Measurements from ENCODE around the gene SNRNP40.

SNRNP40 gene

DNA sequence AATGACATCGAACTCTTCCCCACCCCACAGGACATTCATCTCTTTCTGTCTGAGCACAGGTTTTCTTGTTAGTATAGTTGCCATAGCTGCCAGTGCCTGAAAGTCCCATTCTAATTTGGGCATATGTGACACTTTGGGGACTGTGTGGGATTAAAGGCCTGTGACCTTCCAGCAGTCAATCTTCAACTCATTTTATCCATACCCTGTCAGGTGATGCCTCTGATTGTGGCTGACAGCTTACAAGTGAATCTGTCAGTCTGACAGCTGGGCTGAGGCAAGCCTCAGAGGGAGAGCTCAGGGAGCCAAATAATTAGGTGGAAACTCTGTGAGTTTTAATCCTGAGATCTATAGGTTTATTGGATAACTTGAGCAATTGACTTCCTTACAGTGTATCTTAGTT lies 29.9 kb upstream of the SNRNP40 start:
- no peak overlapping the region for H3K4me3 ChIP-seq (ENCODE audit: low read depth, low read length)
- no peak for DNase-seq (ENCODE audit: low read depth)
- TF ChIP-seq, protein P1, sequence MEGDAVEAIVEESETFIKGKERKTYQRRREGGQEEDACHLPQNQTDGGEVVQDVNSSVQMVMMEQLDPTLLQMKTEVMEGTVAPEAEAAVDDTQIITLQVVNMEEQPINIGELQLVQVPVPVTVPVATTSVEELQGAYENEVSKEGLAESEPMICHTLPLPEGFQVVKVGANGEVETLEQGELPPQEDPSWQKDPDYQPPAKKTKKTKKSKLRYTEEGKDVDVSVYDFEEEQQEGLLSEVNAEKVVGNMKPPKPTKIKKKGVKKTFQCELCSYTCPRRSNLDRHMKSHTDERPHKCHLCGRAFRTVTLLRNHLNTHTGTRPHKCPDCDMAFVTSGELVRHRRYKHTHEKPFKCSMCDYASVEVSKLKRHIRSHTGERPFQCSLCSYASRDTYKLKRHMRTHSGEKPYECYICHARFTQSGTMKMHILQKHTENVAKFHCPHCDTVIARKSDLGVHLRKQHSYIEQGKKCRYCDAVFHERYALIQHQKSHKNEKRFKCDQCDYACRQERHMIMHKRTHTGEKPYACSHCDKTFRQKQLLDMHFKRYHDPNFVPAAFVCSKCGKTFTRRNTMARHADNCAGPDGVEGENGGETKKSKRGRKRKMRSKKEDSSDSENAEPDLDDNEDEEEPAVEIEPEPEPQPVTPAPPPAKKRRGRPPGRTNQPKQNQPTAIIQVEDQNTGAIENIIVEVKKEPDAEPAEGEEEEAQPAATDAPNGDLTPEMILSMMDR (IDR thresholded peaks at IDR 0.05; ENCODE audit: control insufficient read depth, extremely low read depth, insufficient read depth): no peak

DNA sequence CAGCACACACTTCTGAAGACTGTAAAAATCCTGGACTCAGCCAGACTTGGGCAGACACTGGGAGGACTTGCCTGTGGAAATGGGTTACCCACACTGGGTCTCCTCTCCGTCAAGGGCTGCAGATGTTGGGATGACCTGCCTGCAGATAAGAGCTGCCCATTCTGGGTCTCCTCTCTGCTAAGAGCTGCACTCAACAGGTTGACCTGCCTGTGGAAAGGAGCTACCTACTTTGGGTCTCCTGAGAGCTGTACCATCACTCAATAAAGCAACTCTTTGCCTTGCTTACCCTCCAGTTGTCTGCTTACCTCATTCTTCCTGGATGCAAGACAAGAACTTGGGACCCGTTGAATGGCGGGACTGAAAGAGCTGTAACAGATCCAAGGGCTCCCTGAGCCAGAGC lies 28.4 kb upstream of the SNRNP40 start:
- H3K4me3 ChIP-seq (ENCODE audit: low read depth, low read length): no peak overlapping the region
- DNase-seq (ENCODE audit: low read depth): no peak
- TF ChIP-seq, protein P1 (IDR thresholded peaks at IDR 0.05; ENCODE audit: control insufficient read depth, extremely low read depth, insufficient read depth): no peak

DNA sequence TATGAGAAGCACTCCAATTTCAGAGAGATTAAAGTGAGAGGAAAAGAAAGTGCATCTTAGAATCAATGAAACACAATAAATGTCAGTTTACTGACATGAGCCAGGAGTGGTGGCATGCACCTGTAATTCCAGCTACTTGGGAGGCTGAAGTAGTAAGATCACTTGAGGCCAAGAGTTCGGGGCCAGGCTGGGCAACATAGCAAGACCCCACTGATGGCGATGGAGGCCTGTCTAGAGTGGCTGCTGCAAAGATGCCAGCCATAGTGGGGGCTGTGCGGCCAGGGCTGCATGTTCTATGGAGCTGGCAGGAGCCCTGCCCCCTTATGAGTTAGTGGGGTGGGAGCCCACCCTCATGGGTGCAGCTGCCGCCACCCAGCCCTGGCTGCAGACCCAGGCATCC lies 27.5 kb upstream of the SNRNP40 start:
- no peak overlapping the region for H3K4me3 ChIP-seq (ENCODE audit: low read depth, low read length)
- DNase-seq (ENCODE audit: low read depth): no peak
- TF ChIP-seq, protein P1 (IDR thresholded peaks at IDR 0.05; ENCODE audit: control insufficient read depth, extremely low read depth, insufficient read depth): no peak

DNA sequence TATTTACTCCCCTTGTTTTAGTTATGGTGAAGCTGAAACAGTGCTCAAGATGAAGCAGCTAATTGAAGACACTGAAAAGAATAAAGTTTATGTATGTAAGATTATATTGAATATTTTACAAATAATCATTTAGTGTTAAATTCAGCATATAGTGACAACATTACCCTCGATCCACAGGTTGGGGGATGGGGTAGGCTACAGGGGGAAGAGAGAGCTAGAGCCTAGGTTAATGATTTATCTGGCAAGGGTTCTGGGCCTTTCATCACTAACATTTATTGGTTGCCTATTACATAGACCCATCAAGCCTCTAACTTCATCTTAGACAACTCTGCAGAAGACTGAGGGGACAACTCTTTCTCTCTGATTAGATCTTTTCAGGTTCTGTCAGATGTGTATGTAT lies 21.6 kb upstream of the SNRNP40 start:
- H3K4me3 ChIP-seq (ENCODE audit: low read depth, low read length): no peak overlapping the region
- no peak for DNase-seq (ENCODE audit: low read depth)
- TF ChIP-seq, protein P1 (IDR thresholded peaks at IDR 0.05; ENCODE audit: control insufficient read depth, extremely low read depth, insufficient read depth): no peak

DNA sequence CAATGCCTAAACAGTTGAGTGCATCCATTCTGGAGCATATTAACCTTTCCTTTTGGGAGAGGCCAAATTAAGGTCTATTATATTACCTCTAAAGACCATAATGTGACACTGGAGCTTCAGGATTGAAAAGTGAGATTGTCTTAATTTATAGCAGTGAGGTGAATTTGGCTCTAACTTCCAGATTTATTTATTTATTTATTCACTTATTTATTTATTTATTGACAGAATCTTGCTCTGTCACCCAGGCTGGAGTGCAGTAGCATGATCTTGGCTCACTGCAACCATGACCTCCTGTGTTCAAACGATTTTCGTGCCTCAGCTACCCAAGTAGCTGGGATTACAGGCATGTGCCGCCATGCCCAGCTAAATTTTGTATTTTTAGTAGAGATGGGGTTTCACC lies 19.3 kb upstream of the SNRNP40 start:
- H3K4me3 ChIP-seq (ENCODE audit: low read depth, low read length): no peak overlapping the region
- TF ChIP-seq, protein P1 (IDR thresholded peaks at IDR 0.05; ENCODE audit: control insufficient read depth, extremely low read depth, insufficient read depth): no peak
- DNase-seq (ENCODE audit: low read depth): no peak

DNA sequence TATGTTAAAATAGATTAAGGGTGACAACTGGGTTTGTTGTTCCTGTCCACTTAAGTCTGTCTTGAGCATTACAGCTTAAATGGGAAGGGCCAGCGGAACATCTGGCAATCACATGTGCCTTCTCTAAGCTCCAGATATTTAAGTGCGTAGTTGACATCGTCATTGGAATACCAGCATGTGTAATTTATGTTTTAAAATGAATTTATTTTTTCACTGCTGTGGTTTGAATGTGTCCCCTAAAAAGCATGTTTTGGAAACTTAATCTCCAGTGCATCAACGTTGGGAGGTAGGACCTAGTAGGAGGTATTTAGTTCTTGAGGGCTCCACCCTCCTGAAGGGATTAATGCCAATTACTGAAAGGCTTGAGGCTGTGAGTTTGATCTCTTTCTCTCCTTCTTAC lies 13.6 kb upstream of the SNRNP40 start:
- TF ChIP-seq, protein P1 (IDR thresholded peaks at IDR 0.05; ENCODE audit: control insufficient read depth, extremely low read depth, insufficient read depth): no peak
- DNase-seq (ENCODE audit: low read depth): no peak
- H3K4me3 ChIP-seq (ENCODE audit: low read depth, low read length): no peak overlapping the region

DNA sequence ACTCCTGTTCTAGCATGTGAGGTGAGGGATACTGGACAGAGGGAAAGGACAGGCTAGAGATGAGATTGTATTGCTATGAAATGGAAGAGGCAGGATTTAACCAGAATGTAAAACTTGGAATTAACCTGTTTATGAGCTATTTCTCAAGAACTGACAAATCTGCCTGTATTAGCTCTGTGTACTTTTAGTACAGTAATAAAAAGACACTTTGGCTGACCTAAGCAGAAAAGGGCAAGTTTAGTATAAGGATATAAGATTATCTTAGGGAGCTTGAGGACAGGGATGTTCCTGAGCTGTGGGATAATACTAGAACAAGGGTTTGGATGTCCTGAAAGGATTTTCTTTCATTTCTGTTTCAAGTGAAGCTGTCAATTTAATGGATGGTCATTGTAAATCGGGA lies 11.4 kb upstream of the SNRNP40 start:
- DNase-seq (ENCODE audit: low read depth): no peak
- TF ChIP-seq, protein P1 (IDR thresholded peaks at IDR 0.05; ENCODE audit: control insufficient read depth, extremely low read depth, insufficient read depth): no peak
- peak overlapping the region; percentile 14; the same call in 1 of the 2 replicates for H3K4me3 ChIP-seq (ENCODE audit: low read depth, low read length)

Measured in LNCaP clone FGC (cell line).